MCF 10A (cell line): ENCODE data around the gene MICALL1. TPM values are rescaled to one million over a fixed set of nuclear protein-coding genes. Genes with fewer than 3 reads are reported as not detected.

Source experiments
- BruUV-seq: library from RNA; stranded (reverse); fragments of 400-500 nt; replicated peaks from 2 replicates; lab custom pipeline; 2021; lab: Mats Ljungman, UMichigan
- CTCF ChIA-PET: fragments of 300-600 bp; sonication (Branson Sonifier 250); formaldehyde crosslinking; extraction: SDS; loops from one replicate; lab custom pipeline; 2021; ENCODE audit warnings: antibody characterized with exemption, inconsistent platforms; lab: Yijun Ruan, JAX
- POLR2A ChIA-PET: fragments of 300-600, 350-650 bp; sonication (Branson Sonifier 250); formaldehyde crosslinking; extraction: SDS; loops from one replicate; lab custom pipeline; 2020; ENCODE audit warnings: antibody characterized with exemption, inconsistent platforms; lab: Yijun Ruan, JAX
- DNase-seq: peaks from one replicate; pipeline ENCODE4 v3.0.0-alpha.2; 2018; ENCODE audit not compliant: unreplicated experiment
- H3K27ac Mint-ChIP-seq: one replicate; pipeline ENCODE4 v1.8.0; 2022; ENCODE audit warnings: mild to moderate bottlenecking, low read depth, mixed read lengths; ENCODE audit not compliant: unreplicated experiment
- H3K27me3 Mint-ChIP-seq: one replicate; pipeline ENCODE4 v1.8.0; 2022; ENCODE audit warnings: mixed read lengths; ENCODE audit not compliant: insufficient read depth, unreplicated experiment
- H3K36me3 Mint-ChIP-seq: one replicate; pipeline ENCODE4 v1.8.0; 2022; ENCODE audit warnings: mild to moderate bottlenecking, moderate library complexity, mixed read lengths; ENCODE audit not compliant: insufficient read depth, unreplicated experiment
- H3K4me1 Mint-ChIP-seq: one replicate; pipeline ENCODE4 v1.8.0; 2022; ENCODE audit warnings: mixed read lengths; ENCODE audit not compliant: insufficient read depth, unreplicated experiment
- H3K4me3 Mint-ChIP-seq: one replicate; pipeline ENCODE4 v1.8.0; 2022; ENCODE audit warnings: mild to moderate bottlenecking, moderate library complexity, mixed read lengths; ENCODE audit not compliant: unreplicated experiment
- H3K9me3 Mint-ChIP-seq: one replicate; pipeline ENCODE4 v1.8.0; 2022; ENCODE audit warnings: mixed read lengths; ENCODE audit not compliant: unreplicated experiment
- CTCF ChIP-seq: fragments of 200-600 bp; IDR thresholded peaks from one replicate; pipeline ENCODE4 v1.8.0; 2022; ENCODE audit warnings: antibody characterized with exemption, mild to moderate bottlenecking; ENCODE audit not compliant: unreplicated experiment
- intact Hi-C: fragments of 100-400 bp; cut with micrococcal nuclease; formaldehyde crosslinking; loops from 2 replicates; pipeline ENCODE4 v1.14.1; 2022
- total RNA-seq: library from RNA; stranded (reverse); gene quantifications from 2 replicates; pipeline ENCODE4 v1.2.3, GENCODE V29; 2022

MICALL1 gene
- total RNA-seq, 1 experiment from 2014 or later = 165 TPM

- Mint-ChIP-seq H3K9me3 (no peaks in the 10 kb centered on the region), H3K27me3 (no peaks in the 10 kb centered on the region), H3K27ac (no peak overlapping the region), H3K4me3 (no peak overlapping the region), H3K4me1 (peaks cover 17% of the 10 kb centered on the region), H3K36me3 (peaks cover 79% of the 10 kb centered on the region)
- ChIA-PET CTCF (interaction anchor here (0.6 to 1.9 kb wide), 7 partner anchors 28 to 185 kb away, joined by 3 to 7 read pairs (median 4); no protein-coding TSS in a partner anchor), POLR2A (no interaction called here)
- intact Hi-C loops = no loop called here
- TF ChIP-seq CTCF = no peak
- no TSS peak for BruUV-seq
- no peak for DNase-seq
Measured at GRCh38 chr22:37959231-37959825, 53.2 kb downstream of the MICALL1 start.

GRCh38 chr22:37961062-37961461, 55.0 kb downstream of the MICALL1 start:
- intact Hi-C loops = no loop called here
- POLR2A ChIA-PET = no interaction called here
- Mint-ChIP-seq H3K36me3 (peaks cover 83% of the 10 kb centered on the region), H3K4me1 (peaks cover 10% of the 10 kb centered on the region), H3K4me3 (no peak overlapping the region), H3K27ac (no peak overlapping the region), H3K9me3 (no peaks in the 10 kb centered on the region), H3K27me3 (no peaks in the 10 kb centered on the region)
- TF ChIP-seq CTCF = no peak
- DNase-seq = no peak
- BruUV-seq = no TSS peak
- CTCF ChIA-PET = interaction anchor here (0.6 kb wide), 3 partner anchors 72 to 318 kb away, joined by 3 to 4 read pairs (median 4); no protein-coding TSS in a partner anchor

- Mint-ChIP-seq H3K9me3 (no peaks in the 10 kb centered on the region), H3K27ac (peak overlapping the region; percentile 31), H3K4me3 (no peak overlapping the region), H3K4me1 (peaks cover 6% of the 10 kb centered on the region), H3K36me3 (peaks cover 63% of the 10 kb centered on the region), H3K27me3 (no peaks in the 10 kb centered on the region)
- CTCF ChIA-PET = interaction anchor here (0.6 to 2.3 kb wide), 21 partner anchors 9 to 516 kb away, joined by 3 to 20 read pairs (median 4); partner anchors contain the start of genes GALR3, MICALL1 and SOX10
- TF ChIP-seq CTCF = no peak
- POLR2A ChIA-PET = interaction anchor here (0.6 to 3.0 kb wide), 8 partner anchors 12 to 159 kb away, joined by 3 to 16 read pairs (median 4); partner anchors contain the start of genes C22orf23, GCAT, MICALL1 and POLR2F
- DNase-seq = peak; percentile 37
- no TSS peak for BruUV-seq
- intact Hi-C loops = loop anchor here (1.0 kb wide), 4 partner anchors 60 to 359 kb away; partner anchors contain the start of gene MICALL1
Measured at GRCh38 chr22:37965940-37966664, 60.0 kb downstream of the MICALL1 start.

GRCh38 chr22:37967147-37967546, 61.0 kb downstream of the MICALL1 start:
- TF ChIP-seq CTCF = no peak
- intact Hi-C loops = no loop called here
- H3K36me3 Mint-ChIP-seq = peaks cover 53% of the 10 kb centered on the region
- DNase-seq = no peak
- no TSS peak for BruUV-seq
- H3K9me3 Mint-ChIP-seq = no peaks in the 10 kb centered on the region
- peaks cover 6% of the 10 kb centered on the region for H3K4me1 Mint-ChIP-seq
- CTCF ChIA-PET = interaction anchor here (0.5 to 2.0 kb wide), 5 partner anchors 13 to 150 kb away, joined by 3 to 5 read pairs (median 4); no protein-coding TSS in a partner anchor
- H3K27me3 Mint-ChIP-seq = no peaks in the 10 kb centered on the region
- POLR2A ChIA-PET = no interaction called here
- H3K4me3 Mint-ChIP-seq = no peak overlapping the region
- H3K27ac Mint-ChIP-seq = no peak overlapping the region
